C4-2B (cell line): Measurements from ENCODE around the gene EXOC3L1.

Experiments
- H3K27ac ChIP-seq: fragments of 450-650 bp; 2 replicates; pipeline ENCODE4 v1.5.1; 2017
- ZFX ChIP-seq: fragments of 450-650 bp; IDR thresholded peaks from 2 replicates; pipeline ENCODE4 v1.6.1; 2017
- TF ChIP-seq, protein P1 (sequence below): fragments of 450-650 bp; conservative IDR thresholded peaks from 2 replicates; pipeline ENCODE4 v1.5.1; 2017; ENCODE audit warnings: mild to moderate bottlenecking

The EXOC3L1 gene

DNA sequence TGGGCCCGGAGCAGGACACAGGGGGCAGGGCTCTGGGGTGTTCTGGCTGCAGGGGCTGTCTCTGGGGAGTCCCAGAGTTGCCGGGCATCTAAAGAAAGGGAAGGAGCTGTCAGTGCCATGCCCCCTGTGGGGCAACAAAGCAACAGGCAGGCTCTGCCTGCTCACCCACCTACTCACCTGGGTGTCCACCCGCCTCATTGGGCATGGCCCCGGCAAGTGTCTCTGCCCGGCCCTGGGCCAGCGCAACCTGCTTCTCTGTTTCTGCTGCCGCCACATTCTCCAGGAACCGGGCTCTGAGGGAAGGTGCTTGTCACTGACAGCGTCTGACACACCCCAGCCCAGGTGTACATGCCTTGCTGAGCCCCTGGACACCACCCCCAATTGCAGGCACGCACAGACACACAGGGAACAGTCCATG lies 44.3 kb upstream of the EXOC3L1 start:
- no peak overlapping the region for H3K27ac ChIP-seq
- TF ChIP-seq, protein P1, sequence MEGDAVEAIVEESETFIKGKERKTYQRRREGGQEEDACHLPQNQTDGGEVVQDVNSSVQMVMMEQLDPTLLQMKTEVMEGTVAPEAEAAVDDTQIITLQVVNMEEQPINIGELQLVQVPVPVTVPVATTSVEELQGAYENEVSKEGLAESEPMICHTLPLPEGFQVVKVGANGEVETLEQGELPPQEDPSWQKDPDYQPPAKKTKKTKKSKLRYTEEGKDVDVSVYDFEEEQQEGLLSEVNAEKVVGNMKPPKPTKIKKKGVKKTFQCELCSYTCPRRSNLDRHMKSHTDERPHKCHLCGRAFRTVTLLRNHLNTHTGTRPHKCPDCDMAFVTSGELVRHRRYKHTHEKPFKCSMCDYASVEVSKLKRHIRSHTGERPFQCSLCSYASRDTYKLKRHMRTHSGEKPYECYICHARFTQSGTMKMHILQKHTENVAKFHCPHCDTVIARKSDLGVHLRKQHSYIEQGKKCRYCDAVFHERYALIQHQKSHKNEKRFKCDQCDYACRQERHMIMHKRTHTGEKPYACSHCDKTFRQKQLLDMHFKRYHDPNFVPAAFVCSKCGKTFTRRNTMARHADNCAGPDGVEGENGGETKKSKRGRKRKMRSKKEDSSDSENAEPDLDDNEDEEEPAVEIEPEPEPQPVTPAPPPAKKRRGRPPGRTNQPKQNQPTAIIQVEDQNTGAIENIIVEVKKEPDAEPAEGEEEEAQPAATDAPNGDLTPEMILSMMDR, result no peak
- no peak for TF ChIP-seq ZFX

DNA sequence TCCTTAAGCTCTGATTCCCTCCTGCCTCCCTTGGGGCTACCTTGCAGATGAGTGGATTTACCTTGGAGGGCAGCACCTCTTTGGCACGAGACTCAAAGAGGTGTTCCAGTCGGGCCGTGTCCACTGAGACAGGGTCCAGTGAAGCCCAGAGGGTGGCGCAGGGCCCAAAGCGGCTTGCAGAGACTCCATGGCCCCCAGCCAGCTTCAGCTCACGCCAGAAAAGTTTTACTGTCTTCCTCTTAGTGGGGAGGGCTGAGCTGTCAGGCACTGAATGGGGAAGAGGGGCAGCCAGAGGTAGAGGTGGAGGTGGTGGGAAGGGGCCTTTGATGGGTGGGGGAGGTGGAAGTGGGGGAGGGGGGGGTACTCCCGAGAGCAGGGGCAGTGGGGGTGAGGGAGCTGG lies 43.7 kb upstream of the EXOC3L1 start:
- H3K27ac ChIP-seq, result no peak overlapping the region
- TF ChIP-seq, protein P1, result no peak
- TF ChIP-seq ZFX, result no peak

DNA sequence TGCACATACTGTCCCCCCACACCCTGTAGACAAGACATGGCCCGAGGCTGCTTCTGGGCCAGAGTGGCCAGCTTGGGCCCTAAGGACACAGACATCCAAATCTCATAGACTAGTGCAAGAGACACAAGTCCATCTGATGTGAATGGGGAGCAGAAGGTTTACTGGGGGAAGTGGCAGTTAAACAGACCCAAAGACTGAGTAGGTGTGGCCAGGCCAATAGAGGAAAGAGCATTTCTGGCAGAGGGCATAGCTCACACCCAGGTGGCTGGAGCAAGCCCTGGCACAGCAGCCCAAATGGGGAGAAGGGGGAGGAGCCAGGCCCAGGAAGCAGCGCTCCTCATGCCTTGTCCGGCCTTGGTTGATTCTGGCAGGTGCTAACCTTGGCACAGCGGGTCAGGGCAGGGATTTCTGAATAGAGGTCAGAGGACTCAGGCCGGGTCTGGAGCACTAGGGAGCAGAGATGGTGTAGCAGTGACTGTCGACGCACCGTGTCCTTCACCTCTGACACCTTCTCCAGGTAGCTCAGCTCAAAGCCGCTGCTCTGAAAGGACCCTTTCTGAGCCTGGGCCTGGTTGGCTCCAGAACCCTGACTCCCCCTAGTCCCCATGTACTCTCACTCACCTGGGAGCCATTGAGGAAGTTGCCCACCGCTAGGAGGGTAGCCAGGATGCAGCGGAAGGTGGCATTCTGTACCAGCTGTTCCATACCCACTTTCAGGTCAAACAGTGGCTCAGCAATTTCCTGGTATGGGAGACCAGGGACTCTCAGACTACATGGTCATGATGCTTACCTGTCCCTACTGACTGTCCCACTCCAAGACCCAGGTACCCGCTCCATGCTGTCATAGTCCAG lies 41.1 kb upstream of the EXOC3L1 start:
- no peak overlapping the region for H3K27ac ChIP-seq
- TF ChIP-seq, protein P1, result no peak
- TF ChIP-seq ZFX, result no peak

DNA sequence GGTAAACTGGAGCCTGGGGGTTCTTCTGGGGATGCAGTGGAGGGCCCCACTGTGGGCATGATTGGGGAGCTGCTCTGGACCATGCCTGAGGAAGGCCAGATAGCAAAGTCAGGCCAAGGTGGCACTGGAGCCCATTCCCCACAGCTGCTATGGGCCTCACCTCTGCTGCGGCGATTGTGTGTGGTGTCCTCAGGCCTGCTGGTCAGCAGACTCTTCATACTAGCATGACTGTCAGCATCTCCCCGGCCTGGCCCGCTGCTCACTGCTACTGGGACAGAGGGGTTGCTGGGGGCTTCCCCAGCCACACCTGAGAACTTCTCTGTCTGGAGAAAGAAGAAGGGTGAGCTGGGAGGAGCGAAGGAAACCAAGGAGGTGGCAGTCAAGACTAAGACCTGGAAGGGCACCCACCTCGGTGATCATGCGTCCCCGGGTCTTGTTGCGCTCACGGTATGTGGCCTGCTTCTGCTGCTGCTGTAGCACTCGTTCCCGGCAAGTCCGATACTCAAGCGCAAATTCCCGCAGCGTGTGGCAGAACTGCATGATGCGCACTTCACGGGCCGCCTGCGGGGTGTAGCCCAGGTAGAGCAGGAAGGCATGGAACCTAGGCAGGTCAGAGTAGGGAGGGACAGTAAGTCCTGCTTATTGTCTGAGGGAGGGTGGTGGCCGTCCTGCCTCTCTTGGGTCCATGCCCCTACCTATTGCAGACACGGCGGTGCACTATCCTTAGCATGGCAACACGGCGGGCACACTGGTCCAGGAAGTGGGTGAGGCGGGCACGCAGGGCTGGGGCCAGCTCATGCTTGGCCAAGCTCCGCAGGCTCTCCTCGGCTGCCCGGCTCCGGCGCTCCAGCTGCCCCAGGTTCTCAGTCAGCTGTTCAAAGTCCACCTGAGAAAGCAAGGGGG lies 40.2 kb upstream of the EXOC3L1 start:
- H3K27ac ChIP-seq, result no peak overlapping the region
- TF ChIP-seq ZFX, result no peak
- TF ChIP-seq, protein P1, result no peak

DNA sequence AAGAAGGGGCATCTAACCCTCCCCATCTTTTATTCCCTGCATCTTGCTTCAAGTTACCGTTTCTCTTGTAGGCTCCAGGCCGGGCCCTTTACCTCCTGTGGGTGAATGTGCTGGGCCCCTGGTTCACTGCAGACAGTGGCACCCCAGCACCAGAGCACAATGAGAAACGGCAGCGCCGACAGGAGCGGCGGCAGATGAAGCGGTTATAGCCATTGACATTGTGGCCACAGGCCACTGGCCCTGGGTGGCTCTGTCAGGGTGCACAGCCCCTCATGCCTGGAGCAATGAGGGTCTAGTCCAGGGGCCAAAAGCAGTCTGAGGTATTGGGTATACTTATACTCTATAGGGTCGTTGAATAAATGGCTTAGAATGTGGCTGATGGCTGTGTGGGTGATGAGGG lies 39.0 kb upstream of the EXOC3L1 start:
- no peak overlapping the region for H3K27ac ChIP-seq
- TF ChIP-seq ZFX, result no peak
- TF ChIP-seq, protein P1, result no peak

DNA sequence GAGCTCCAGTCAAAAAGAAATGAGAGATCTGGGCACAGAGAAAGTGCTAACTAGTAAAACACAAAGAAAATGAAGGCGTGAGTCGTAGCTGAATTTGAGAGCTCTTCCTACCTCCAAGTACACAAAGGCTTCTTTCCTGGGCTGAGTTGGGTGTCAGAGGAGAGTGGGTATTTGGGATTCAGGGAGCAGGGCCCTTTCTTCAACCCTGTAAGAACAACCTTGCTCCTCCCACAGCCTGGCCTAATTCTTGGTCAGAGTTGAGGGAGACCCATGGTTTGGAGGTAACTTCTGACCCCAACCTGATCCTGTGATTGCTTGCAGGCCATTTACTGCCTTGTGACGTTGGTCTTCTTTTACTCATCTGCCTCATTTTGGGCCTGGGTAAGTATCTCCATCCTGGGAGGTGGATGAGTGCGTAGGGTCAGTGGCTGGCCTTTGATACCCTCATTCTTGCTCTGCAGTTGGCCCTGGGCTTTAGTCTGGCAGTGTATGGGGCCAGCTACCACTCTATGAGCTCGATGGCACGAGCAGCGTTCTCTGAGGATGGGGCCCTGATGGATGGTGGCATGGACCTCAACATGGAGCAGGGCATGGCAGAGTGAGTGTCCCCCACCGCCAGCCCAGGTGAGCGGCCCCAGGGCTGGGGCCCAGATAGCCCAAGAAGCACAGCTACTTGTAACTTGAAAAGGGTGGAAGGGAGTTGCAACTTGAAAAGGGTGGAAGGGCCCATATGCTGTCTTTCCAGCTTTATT lies 38.3 kb upstream of the EXOC3L1 start:
- TF ChIP-seq, protein P1, result no peak
- TF ChIP-seq ZFX, result no peak
- no peak overlapping the region for H3K27ac ChIP-seq
